ENCODE results near the gene SORCS2.

DNA sequence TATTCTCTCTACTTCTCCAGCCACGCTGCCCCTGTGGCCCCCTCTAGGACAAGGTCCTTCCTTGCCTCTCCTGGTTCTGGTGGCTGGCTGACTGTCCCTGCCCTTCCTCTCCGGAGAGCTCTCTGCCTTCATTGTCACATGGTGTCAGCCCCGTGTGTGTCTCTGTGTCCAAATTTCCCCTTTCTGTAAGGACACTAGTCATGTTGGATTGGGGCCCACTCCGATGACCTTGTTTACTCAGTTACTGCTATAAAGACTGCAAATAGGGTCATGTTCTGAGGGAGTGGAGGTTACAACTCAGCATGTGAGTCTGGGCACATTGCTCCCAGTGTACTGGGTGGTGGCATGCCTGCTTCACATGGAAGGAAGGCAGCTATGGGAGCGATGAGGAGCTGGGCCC lies 371.9 kb downstream of the SORCS2 start:
- no peak for TF ChIP-seq CTCF (IDR thresholded peaks at IDR 0.05; ENCODE audit: low read depth, low read length)
- no peak for TF ChIP-seq EZH2phosphoT487 (IDR thresholded peaks at IDR 0.05; ENCODE audit: low read depth)
